H1 (cell line): ENCODE measurements around the gene AGRP.

ENCODE experiments used
- CBX8 ChIP-seq: fragments of 300-800, 300-1000 bp; sonication (generic); IDR thresholded peaks from 2 replicates; pipeline ENCODE4 v1.7.1; 2016; ENCODE audit warnings: low read depth, low read length, borderline replicate concordance
- CTCF ChIP-seq, 3 experiments: IDR thresholded peaks; 1 replicate in 2 of 3; 2 replicates in 1 of 3; pipeline versions ENCODE4 v1.5.1 to v1.6.1; 2011; ENCODE audit warnings: low read length in 3 of 3, mild to moderate bottlenecking in 3 of 3, inconsistent platforms in 2 of 3, low read depth in 1 of 3, moderate library complexity in 1 of 3; ENCODE audit not compliant: insufficient read depth in 1 of 3; ENCODE audit errors: control extremely low read depth in 1 of 3
- FOSL1 ChIP-seq: IDR thresholded peaks from 2 replicates; pipeline ENCODE4 v1.6.1; 2011; ENCODE audit warnings: mild to moderate bottlenecking, low read depth, low read length, moderate library complexity; ENCODE audit not compliant: insufficient read depth
- HDAC2 ChIP-seq, 2 experiments: fragments of 300-600 bp in 1 of 2; sonication (generic) in 1 of 2; IDR thresholded peaks; 2 replicates each; pipeline ENCODE4 v1.6.1; 2011 to 2012; ENCODE audit warnings: low read depth in 2 of 2, low read length in 2 of 2, mild to moderate bottlenecking in 2 of 2, moderate library complexity in 2 of 2, borderline replicate concordance in 1 of 2, inconsistent platforms in 1 of 2
- MAFK ChIP-seq: IDR thresholded peaks from 2 replicates; pipeline ENCODE4 v1.6.1; 2012; ENCODE audit warnings: low read depth, mild to moderate bottlenecking, improper control_type of control experiment, low read length
- POLR2A ChIP-seq, 2 experiments: IDR thresholded peaks; 1 replicate in 1 of 2; 2 replicates in 1 of 2; pipeline ENCODE4 v1.6.1; 2011; ENCODE audit warnings: low read depth in 2 of 2, low read length in 2 of 2, mild to moderate bottlenecking in 2 of 2; ENCODE audit errors: control extremely low read depth in 1 of 2
- POLR2AphosphoS5 ChIP-seq: IDR thresholded peaks from 2 replicates; pipeline ENCODE4 v1.6.1; 2011; ENCODE audit warnings: low read depth, low read length
- RAD21 ChIP-seq, 2 experiments: IDR thresholded peaks in 1 of 2; conservative IDR thresholded peaks in 1 of 2; 2 replicates each; pipeline ENCODE4 v1.6.1; 2011; ENCODE audit warnings: low read depth in 2 of 2, low read length in 2 of 2, improper control_type of control experiment in 1 of 2, inconsistent platforms in 1 of 2, mild to moderate bottlenecking in 1 of 2, moderate library complexity in 1 of 2
- RBBP5 ChIP-seq: IDR thresholded peaks from 2 replicates; pipeline ENCODE4 v1.7.1; 2012; ENCODE audit warnings: low read depth, mild to moderate bottlenecking, inconsistent platforms, low read length, moderate library complexity, borderline replicate concordance
- SIN3A ChIP-seq, 2 experiments: IDR thresholded peaks in 1 of 2; conservative IDR thresholded peaks in 1 of 2; 2 replicates each; pipeline ENCODE4 v1.6.1; 2011 to 2012; ENCODE audit warnings: low read length in 2 of 2, improper control_type of control experiment in 1 of 2, low read depth in 1 of 2, mild to moderate bottlenecking in 1 of 2
- TCF12 ChIP-seq: IDR thresholded peaks from 2 replicates; pipeline ENCODE4 v1.6.1; 2011; ENCODE audit warnings: low read depth, mild to moderate bottlenecking, low read length
- TF ChIP-seq, protein P1 (sequence below): IDR thresholded peaks from 2 replicates; pipeline ENCODE4 v1.6.1; 2011; ENCODE audit warnings: low read depth, mild to moderate bottlenecking, low read length; ENCODE audit not compliant: insufficient read depth
- TF ChIP-seq, protein P2 (sequence below): IDR thresholded peaks from 2 replicates; pipeline ENCODE4 v1.6.1; 2012; ENCODE audit warnings: low read length, inconsistent platforms
- TF ChIP-seq, protein P3 (sequence below): IDR thresholded peaks from 2 replicates; pipeline ENCODE4 v1.6.1; 2012; ENCODE audit warnings: inconsistent platforms

- no peak for TF ChIP-seq POLR2A (IDR thresholded peaks at IDR 0.05; ENCODE audit: control extremely low read depth in 1 of 2, low read depth in 2 of 2, low read length in 2 of 2)
- TF ChIP-seq CTCF (IDR thresholded peaks at IDR 0.05; ENCODE audit: control extremely low read depth in 1 of 3, insufficient read depth in 1 of 3, low read depth in 1 of 3, low read length in 3 of 3): no peak
- no peak for TF ChIP-seq MAFK
- no peak for TF ChIP-seq HDAC2 (IDR thresholded peaks at IDR 0.05; ENCODE audit: borderline replicate concordance in 1 of 2, low read depth in 2 of 2, low read length in 2 of 2)
- no peak for TF ChIP-seq FOSL1
- no peak for TF ChIP-seq RBBP5
- TF ChIP-seq POLR2AphosphoS5: no peak
- TF ChIP-seq, protein P1, sequence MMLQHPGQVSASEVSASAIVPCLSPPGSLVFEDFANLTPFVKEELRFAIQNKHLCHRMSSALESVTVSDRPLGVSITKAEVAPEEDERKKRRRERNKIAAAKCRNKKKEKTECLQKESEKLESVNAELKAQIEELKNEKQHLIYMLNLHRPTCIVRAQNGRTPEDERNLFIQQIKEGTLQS: no peak
- TF ChIP-seq, protein P2, sequence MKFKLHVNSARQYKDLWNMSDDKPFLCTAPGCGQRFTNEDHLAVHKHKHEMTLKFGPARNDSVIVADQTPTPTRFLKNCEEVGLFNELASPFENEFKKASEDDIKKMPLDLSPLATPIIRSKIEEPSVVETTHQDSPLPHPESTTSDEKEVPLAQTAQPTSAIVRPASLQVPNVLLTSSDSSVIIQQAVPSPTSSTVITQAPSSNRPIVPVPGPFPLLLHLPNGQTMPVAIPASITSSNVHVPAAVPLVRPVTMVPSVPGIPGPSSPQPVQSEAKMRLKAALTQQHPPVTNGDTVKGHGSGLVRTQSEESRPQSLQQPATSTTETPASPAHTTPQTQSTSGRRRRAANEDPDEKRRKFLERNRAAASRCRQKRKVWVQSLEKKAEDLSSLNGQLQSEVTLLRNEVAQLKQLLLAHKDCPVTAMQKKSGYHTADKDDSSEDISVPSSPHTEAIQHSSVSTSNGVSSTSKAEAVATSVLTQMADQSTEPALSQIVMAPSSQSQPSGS: no peak
- no peak for TF ChIP-seq TCF12
- TF ChIP-seq, protein P3, sequence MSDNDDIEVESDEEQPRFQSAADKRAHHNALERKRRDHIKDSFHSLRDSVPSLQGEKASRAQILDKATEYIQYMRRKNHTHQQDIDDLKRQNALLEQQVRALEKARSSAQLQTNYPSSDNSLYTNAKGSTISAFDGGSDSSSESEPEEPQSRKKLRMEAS: no peak
- TF ChIP-seq RAD21 (IDR thresholded peaks at IDR 0.05 in 1 of 2, conservative IDR thresholded peaks at IDR 0.05 in 1 of 2; ENCODE audit: low read depth in 2 of 2, low read length in 2 of 2): no peak
- no peak for TF ChIP-seq SIN3A (conservative IDR thresholded peaks at IDR 0.05 in 1 of 2, IDR thresholded peaks at IDR 0.05 in 1 of 2; ENCODE audit: low read depth in 1 of 2, low read length in 2 of 2)
- TF ChIP-seq CBX8: no peak
Observed at GRCh38 chr16:67466581-67466980, 16.8 kb downstream of the AGRP start.
